Stimulated activated CD8-positive, alpha-beta memory T cell treated with anti-CD3 and anti-CD28 coated beads, Interleukin-12 subunit alpha, Interleukin-12 subunit beta, amount 100 ng/mL, for 1 hour (primary cell): ENCODE results near the gene NAV3.
"Not testable (repeated sequence)": the region's sequence is repeated elsewhere in the genome, so short reads cannot be mapped to it uniquely, and the experiment has no call there.

Experiments used
- DNase-seq: peaks from one replicate; pipeline ENCODE4 v3.0.0-alpha.2; 2020; ENCODE audit warnings: low read depth

Gene NAV3

DNA sequence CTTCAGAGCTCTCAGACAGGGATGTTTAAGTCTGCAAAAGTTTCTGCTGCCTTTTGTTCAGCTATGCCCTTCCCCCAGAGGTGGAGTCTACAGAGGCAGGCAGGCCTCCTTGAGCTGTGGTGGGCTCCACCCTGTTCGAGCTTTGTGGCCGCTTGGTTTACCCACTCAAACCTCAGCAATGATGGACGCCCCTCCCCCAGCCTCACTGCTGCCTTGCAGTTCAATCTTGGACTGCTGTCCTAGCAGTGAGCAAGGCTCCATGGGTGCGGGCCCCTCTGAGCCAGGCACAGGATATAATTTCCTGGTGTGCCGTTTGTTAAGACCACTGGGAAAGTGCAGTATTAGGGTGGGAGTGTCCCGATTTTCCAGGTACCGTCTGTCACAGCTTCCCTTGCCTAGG is 427.0 kb downstream of the NAV3 start:
- not testable (repeated sequence) for DNase-seq

DNA sequence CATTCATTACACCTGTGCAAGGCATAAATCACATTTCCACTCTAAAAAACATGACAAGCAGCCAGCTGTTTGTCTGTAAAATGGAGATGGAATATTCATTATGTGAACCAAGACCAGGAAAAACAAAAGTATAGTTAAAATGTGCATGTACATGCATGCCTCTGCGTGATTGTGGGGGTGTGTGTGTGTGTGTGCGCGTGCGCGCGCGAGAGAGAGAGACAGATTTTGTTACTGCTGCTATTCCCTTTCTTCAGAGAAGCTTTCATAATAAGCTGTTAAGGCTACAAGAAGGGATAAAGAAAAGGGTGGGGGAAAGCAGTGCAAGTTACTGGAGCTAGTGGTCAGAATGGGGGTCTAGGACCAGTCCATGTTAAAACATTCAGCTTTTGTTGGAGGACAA is 430.3 kb downstream of the NAV3 start:
- no peak for DNase-seq

DNA sequence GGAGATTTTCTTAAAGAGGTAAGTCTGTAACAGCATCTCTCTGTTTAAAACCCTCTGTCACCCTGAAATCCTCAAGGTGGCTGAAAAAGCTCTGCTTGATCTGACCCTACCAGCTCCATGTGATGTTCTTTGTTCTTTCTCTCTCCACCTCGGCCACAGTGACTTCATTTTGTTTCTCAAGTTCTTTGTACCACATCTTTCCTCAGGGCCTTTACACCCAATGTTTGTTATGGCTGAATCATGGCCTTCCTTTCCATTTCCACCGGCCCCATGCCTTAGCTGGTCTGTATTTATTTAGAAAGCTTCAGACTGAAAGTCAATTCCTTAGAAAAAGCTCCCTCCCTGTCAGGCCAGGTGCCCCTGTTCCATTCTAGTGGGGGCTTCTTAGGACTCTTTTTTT is 431.2 kb downstream of the NAV3 start:
- no peak for DNase-seq
